ENCODE results near the gene TMEM54.

TMEM54 gene

GRCh38 chr1:32859915-32860314, 41.3 kb downstream of the TMEM54 start:
- no peak for DNase-seq

GRCh38 chr1:32858791-32859190, 42.4 kb downstream of the TMEM54 start:
- no peak for DNase-seq

GRCh38 chr1:32858136-32858535, 43.1 kb downstream of the TMEM54 start:
- DNase-seq = no peak

GRCh38 chr1:32855861-32856617, 45.1 kb downstream of the TMEM54 start:
- DNase-seq = no peak

- DNase-seq = no peak
Observed at GRCh38 chr1:32848354-32849063, 52.7 kb downstream of the TMEM54 start.

All from right forelimb (tissue), 1 donor.